Panc1 (cell line): Measurements from ENCODE around the gene LINGO3. TPM values are rescaled to one million over a fixed set of nuclear protein-coding genes. Genes with fewer than 3 reads are reported as not detected.

Experiments used
- ATAC-seq: fragments of 200-7000 bp; cut with Tn5 transposase; 2 replicates; pipeline ENCODE4 v1.9.1; 2020; ENCODE audit warnings: mild to moderate bottlenecking, moderate library complexity
- BruUV-seq: library from RNA; stranded (reverse); fragments of 400-500 nt; replicated peaks from 2 replicates; lab custom pipeline; 2021; lab: Mats Ljungman, UMichigan
- CTCF ChIA-PET: fragments of 300-600 bp; sonication (Branson Sonifier 250); formaldehyde crosslinking; loops from one replicate; lab custom pipeline; 2022; ENCODE audit warnings: antibody characterized with exemption; lab: Charles Lee
- POLR2A ChIA-PET: fragments of 300-600 bp; sonication (Branson Sonifier 250); formaldehyde crosslinking; loops from one replicate; lab custom pipeline; 2022; ENCODE audit warnings: antibody characterized with exemption; lab: Charles Lee
- DNase-seq: peaks from one replicate; pipeline ENCODE4 v3.0.0-alpha.2; 2010; ENCODE audit warnings: low read depth, low spot score
- H3K27ac ChIP-seq: 2 replicates; pipeline ENCODE4 v1.5.1; 2011; ENCODE audit warnings: mild to moderate bottlenecking, low read length, inconsistent platforms
- H3K27me3 ChIP-seq: fragments of 200-500 bp; sonication (Bioruptor generic); 2 replicates; pipeline ENCODE4 v1.6.0; 2014; ENCODE audit warnings: low read length, inconsistent platforms; ENCODE audit not compliant: control insufficient read depth, insufficient read depth
- H3K36me3 ChIP-seq: fragments of 200-500 bp; sonication (Bioruptor generic); 2 replicates; pipeline ENCODE4 v1.5.1; 2014; ENCODE audit warnings: inconsistent platforms, mild to moderate bottlenecking, low read length, moderate library complexity; ENCODE audit not compliant: control insufficient read depth, insufficient read depth
- H3K4me1 ChIP-seq: 2 replicates; pipeline ENCODE4 v1.5.1; 2011; ENCODE audit warnings: inconsistent platforms, mild to moderate bottlenecking, low read length, moderate library complexity; ENCODE audit not compliant: control insufficient read depth, insufficient read depth
- H3K4me3 ChIP-seq, 2 experiments: 2 replicates each; pipeline ENCODE4 v1.5.1; 2011 to 2012; ENCODE audit warnings: low read depth in 2 of 2, low read length in 2 of 2, mild to moderate bottlenecking in 2 of 2, inconsistent platforms in 1 of 2, moderate library complexity in 1 of 2
- H3K9me3 ChIP-seq: fragments of 200-500 bp; sonication (Bioruptor generic); 2 replicates; pipeline ENCODE4 v1.5.1; 2014; ENCODE audit warnings: low read depth, mild to moderate bottlenecking, inconsistent platforms, low read length, moderate library complexity; ENCODE audit not compliant: control insufficient read depth, insufficient read depth
- CTCF ChIP-seq: fragments of 450-650 bp; IDR thresholded peaks from 2 replicates; pipeline ENCODE4 v1.5.1; 2017; ENCODE audit warnings: mild to moderate bottlenecking
- POLR2AphosphoS5 ChIP-seq: IDR thresholded peaks from 2 replicates; pipeline ENCODE4 v1.6.1; 2012; ENCODE audit warnings: mild to moderate bottlenecking, low read depth, low read length, moderate library complexity
- REST ChIP-seq, 2 experiments: IDR thresholded peaks; 2 replicates each; pipeline ENCODE4 v1.6.1; 2011 to 2012; ENCODE audit warnings: low read depth in 2 of 2, control low read depth in 1 of 2, low read length in 1 of 2, mild to moderate bottlenecking in 1 of 2, moderate library complexity in 1 of 2; ENCODE audit not compliant: insufficient read depth in 1 of 2
- SIN3A ChIP-seq: IDR thresholded peaks from 2 replicates; pipeline ENCODE4 v1.6.1; 2012; ENCODE audit warnings: low read depth, mild to moderate bottlenecking, low read length, moderate library complexity, borderline replicate concordance; ENCODE audit not compliant: insufficient read depth
- TCF7L2 ChIP-seq: IDR thresholded peaks from 2 replicates; pipeline ENCODE4 v1.6.1; 2011; ENCODE audit warnings: mild to moderate bottlenecking, low read depth, low read length, inconsistent platforms
- in situ Hi-C: cut with HindIII; loops from 2 replicates; pipeline ENCODE4 v1.10.0; 2016; ENCODE audit warnings: low sequenced_read_pairs, low pct_unique_long_range_greater_than_20kb
- intact Hi-C: fragments of 100-400 bp; cut with micrococcal nuclease; formaldehyde crosslinking; loops from one replicate; pipeline ENCODE4 v1.10.0; 2022; ENCODE audit not compliant: unreplicated experiment
- total RNA-seq: library from RNA; stranded (reverse); gene quantifications from one replicate; pipeline ENCODE4 v1.2.1, GENCODE V29; 2021; ENCODE audit not compliant: unreplicated experiment

LINGO3 gene
- total RNA-seq, 1 experiment from 2014 or later: 0.13 TPM

GRCh38 chr19:2338751-2339643 is 31.0 kb upstream of the LINGO3 start:
- no peaks in the 10 kb centered on the region for H3K9me3 ChIP-seq
- no peaks in the 10 kb centered on the region for H3K4me1 ChIP-seq
- H3K4me3 ChIP-seq: no peak overlapping the region
- POLR2A ChIA-PET: no interaction called here
- no peaks in the 10 kb centered on the region for H3K36me3 ChIP-seq
- H3K27ac ChIP-seq: no peak overlapping the region
- TF ChIP-seq REST (IDR thresholded peaks at IDR 0.05; ENCODE audit: insufficient read depth in 1 of 2, low read depth in 2 of 2, low read length in 1 of 2) (no peak), TCF7L2 (no peak), POLR2AphosphoS5 (no peak), SIN3A (no peak), CTCF (no peak)
- CTCF ChIA-PET: no interaction called here
- in situ Hi-C loops: no loop called here
- no peak for DNase-seq
- ATAC-seq: no peak
- intact Hi-C loops: no loop called here
- no peaks in the 10 kb centered on the region for H3K27me3 ChIP-seq
- no TSS peak for BruUV-seq

GRCh38 chr19:2338055-2338615 is 30.2 kb upstream of the LINGO3 start:
- in situ Hi-C loops: no loop called here
- BruUV-seq: TSS peak; percentile 43
- no peak for ATAC-seq

More at GRCh38 chr19:2338055-2338615, 30.2 kb upstream of the LINGO3 start:
- ChIA-PET CTCF (no interaction called here), POLR2A (no interaction called here)
- H3K27ac ChIP-seq: no peak overlapping the region
- H3K4me1 ChIP-seq: no peaks in the 10 kb centered on the region
- no peaks in the 10 kb centered on the region for H3K9me3 ChIP-seq
- intact Hi-C loops: no loop called here
- H3K4me3 ChIP-seq: no peak overlapping the region
- TF ChIP-seq TCF7L2 (no peak), CTCF (no peak), REST (IDR thresholded peaks at IDR 0.05; ENCODE audit: insufficient read depth in 1 of 2, low read depth in 2 of 2, low read length in 1 of 2) (no peak), SIN3A (no peak), POLR2AphosphoS5 (no peak)
- no peak for DNase-seq
- no peaks in the 10 kb centered on the region for H3K36me3 ChIP-seq
- no peaks in the 10 kb centered on the region for H3K27me3 ChIP-seq
